Pancreas (tissue), 10 donors: ENCODE results near the gene CORT. TPM values are rescaled to one million over a fixed set of nuclear protein-coding genes. Genes with fewer than 3 reads are reported as not detected.
"Not testable (repeated sequence)": the region's sequence is repeated elsewhere in the genome, so short reads cannot be mapped to it uniquely, and the experiment has no call there.

Source experiments
- ATAC-seq, 4 donors: fragments of 200-7000 bp; cut with Tn5 transposase; one replicate each; pipeline versions ENCODE4 v1.8.0 to v1.9.1; 2020; ENCODE audit warnings: mild to moderate bottlenecking in 4 of 4, moderate library complexity in 4 of 4
- DNase-seq, 6 donors: peaks; one replicate each; pipeline ENCODE4 v3.0.0-alpha.2; 2020
- FAIRE-seq: peaks from 2 replicates; lab custom pipeline; 2012; peaks lifted over from hg19 to GRCh38; lab: Jason Lieb, UNC
- H3K27ac ChIP-seq, 4 donors: fragments of 200-600 bp; sonication (generic); 1 replicate in 3 of 4; 2 replicates in 1 of 4; pipeline versions ENCODE4 v1.5.0 to v1.8.0; 2020
- H3K27me3 ChIP-seq, 4 donors: fragments of 200-600 bp; one replicate each; pipeline ENCODE4 v1.8.0; 2021
- H3K36me3 ChIP-seq, 3 donors: fragments of 200-600 bp; sonication (generic) in 1 of 3; one replicate each; pipeline versions ENCODE4 v1.5.0 to v1.8.0; 2020 to 2021
- H3K4me1 ChIP-seq, 3 donors: fragments of 200-600 bp; one replicate each; pipeline ENCODE4 v1.8.0; 2021
- H3K4me3 ChIP-seq, 4 donors: fragments of 200-600 bp; sonication (generic) in 2 of 4; one replicate each; pipeline versions ENCODE4 v1.5.0 to v1.8.0; 2020 to 2021
- H3K9me3 ChIP-seq, 4 donors: fragments of 200-600 bp; one replicate each; pipeline ENCODE4 v1.8.0; 2021
- WGBS, 2 donors: extraction: QIAGEN DNeasy Blood & Tissue Kit; methylation state at CpG; one replicate each; pipeline ENCODE4 v1.1.7; 2013; 5-methylcytosine and 5-hydroxymethylcytosine counted together
- intact Hi-C, 3 donors: fragments of 100-400 bp; cut with DNase I; formaldehyde crosslinking; loops; one replicate each; pipeline versions ENCODE4 v1.11.1 to v1.14.2; 2022
- polyA plus RNA-seq, 2 donors: library from polyadenylated mRNA; stranded (reverse); fragments of 200-250 nt; gene quantifications; one replicate each; pipeline ENCODE4 v1.2.3, GENCODE V29; 2013
- total RNA-seq, 6 donors: library from RNA; stranded (reverse); fragmentation: NEBNext Ultra II Directional in 4 of 6; extraction: Animal tissue kit (Norgen Biotek cat#: 25700) in 4 of 6; gene quantifications; one replicate each; pipeline versions ENCODE4 v1.2.1 to v1.2.4, GENCODE V29; 2021 to 2023
- TF ChIP-seq, protein P1 (sequence below), 4 donors: fragments of 200-600 bp; sonication (generic) in 3 of 4; IDR thresholded peaks; one replicate each; pipeline versions ENCODE4 v1.5.0 to v1.8.0; 2021; ENCODE audit warnings: antibody characterized with exemption in 4 of 4
- donor health status: healthy with polysubstance abuse.
- donor health status: DM: no; HTN: no; CAD: no; lungs with moderate emphysema.
- donor health status: DM: no; HTN: no; CAD: no.
- donor health status: control.
- donor health status: control.
- donor health status: Bipolar disorder and iron deficiency.
- donor health status: DM: yes; HTN: yes; CAD: no.
- donor health status: DM: no; HTN: no; CAD: no.
- donor health status: DM: no; HTN: no; CAD: no.
- donor health status: DM: yes; HTN: yes; CAD: no.

The CORT gene
- total and polyA plus RNA-seq, 8 donors = 0.22 to 0.85 (median 0.34) TPM; not detected in 5

GRCh38 chr1:10415211-10415930 lies 34.5 kb upstream of the CORT start:
- H3K27me3 ChIP-seq = no peaks in the 10 kb centered on the region
- TF ChIP-seq, protein P1, sequence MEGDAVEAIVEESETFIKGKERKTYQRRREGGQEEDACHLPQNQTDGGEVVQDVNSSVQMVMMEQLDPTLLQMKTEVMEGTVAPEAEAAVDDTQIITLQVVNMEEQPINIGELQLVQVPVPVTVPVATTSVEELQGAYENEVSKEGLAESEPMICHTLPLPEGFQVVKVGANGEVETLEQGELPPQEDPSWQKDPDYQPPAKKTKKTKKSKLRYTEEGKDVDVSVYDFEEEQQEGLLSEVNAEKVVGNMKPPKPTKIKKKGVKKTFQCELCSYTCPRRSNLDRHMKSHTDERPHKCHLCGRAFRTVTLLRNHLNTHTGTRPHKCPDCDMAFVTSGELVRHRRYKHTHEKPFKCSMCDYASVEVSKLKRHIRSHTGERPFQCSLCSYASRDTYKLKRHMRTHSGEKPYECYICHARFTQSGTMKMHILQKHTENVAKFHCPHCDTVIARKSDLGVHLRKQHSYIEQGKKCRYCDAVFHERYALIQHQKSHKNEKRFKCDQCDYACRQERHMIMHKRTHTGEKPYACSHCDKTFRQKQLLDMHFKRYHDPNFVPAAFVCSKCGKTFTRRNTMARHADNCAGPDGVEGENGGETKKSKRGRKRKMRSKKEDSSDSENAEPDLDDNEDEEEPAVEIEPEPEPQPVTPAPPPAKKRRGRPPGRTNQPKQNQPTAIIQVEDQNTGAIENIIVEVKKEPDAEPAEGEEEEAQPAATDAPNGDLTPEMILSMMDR (IDR thresholded peaks at IDR 0.05) = no peak
- intact Hi-C loops = no loop called here
- DNase-seq = no peak
- 86 to 89% methylated on average over 6 of the region's 6 CpGs for WGBS, 2 donors
- H3K36me3 ChIP-seq = peaks cover 0 to 45% (median 25%) of the 10 kb centered on the region in 3 donors
- no peaks in the 10 kb centered on the region for H3K4me1 ChIP-seq
- H3K9me3 ChIP-seq = no peaks in the 10 kb centered on the region
- ATAC-seq = peak in 2 of 4 donors; percentile 77 to 85
- no peak overlapping the region for H3K4me3 ChIP-seq
- H3K27ac ChIP-seq = peak overlapping the region in 1 of 4 donors; percentile 9
- FAIRE-seq = no peak

- intact Hi-C loops = not testable (repeated sequence)
- 95 to 100% methylated on average over 1 of the region's 1 CpG for WGBS, 2 donors
Measured at GRCh38 chr1:10415967-10416366, 33.9 kb upstream of the CORT start.

DNA sequence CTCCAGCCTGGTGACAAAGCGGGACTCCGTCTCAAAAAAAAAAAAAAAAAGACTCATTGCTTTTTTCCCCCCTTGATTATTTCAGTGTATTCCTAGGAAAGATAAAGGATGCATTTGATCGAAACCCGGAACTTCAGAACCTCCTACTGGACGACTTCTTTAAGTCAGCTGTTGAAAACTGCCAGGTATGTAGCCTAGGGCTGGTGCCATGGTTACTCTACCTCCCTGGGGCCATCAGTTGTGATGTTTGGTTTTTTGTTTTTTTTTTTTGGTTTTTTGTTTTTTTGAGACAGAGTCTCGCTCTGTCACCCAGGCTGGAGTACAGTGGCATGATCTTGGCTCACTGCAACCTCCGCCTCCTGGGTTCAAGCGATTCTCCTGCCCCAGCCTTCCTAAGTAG lies 31.1 kb upstream of the CORT start:
- H3K4me1 ChIP-seq, H3K9me3 ChIP-seq, ATAC-seq, H3K4me3 ChIP-seq, FAIRE-seq, DNase-seq, intact Hi-C loops, H3K27me3 ChIP-seq, H3K27ac ChIP-seq: not testable (repeated sequence)
- peaks cover 0 to 28% (median 10%) of the 10 kb centered on the region in 3 donors for H3K36me3 ChIP-seq
- WGBS, 2 donors = 90 to 95% methylated on average over 8 of the region's 8 CpGs

More at GRCh38 chr1:10415967-10416366, 33.9 kb upstream of the CORT start:
- not testable (repeated sequence) for FAIRE-seq, H3K27ac ChIP-seq, H3K4me3 ChIP-seq, H3K27me3 ChIP-seq, H3K4me1 ChIP-seq, ATAC-seq, H3K9me3 ChIP-seq, DNase-seq
- peaks cover 0 to 45% (median 25%) of the 10 kb centered on the region in 3 donors for H3K36me3 ChIP-seq

GRCh38 chr1:10419351-10419750 lies 30.5 kb upstream of the CORT start:
- no peak for DNase-seq
- Histone ChIP-seq H3K4me3 (no peak overlapping the region), H3K9me3 (no peaks in the 10 kb centered on the region), H3K36me3 (peaks cover 0 to 23% (median 10%) of the 10 kb centered on the region in 3 donors), H3K4me1 (no peaks in the 10 kb centered on the region), H3K27ac (no peak overlapping the region), H3K27me3 (no peaks in the 10 kb centered on the region)
- FAIRE-seq = no peak
- peak in 1 of 4 donors; percentile 8 for ATAC-seq
- TF ChIP-seq, protein P1 (IDR thresholded peaks at IDR 0.05) = no peak
- intact Hi-C loops = no loop called here
- WGBS, 2 donors = 88 to 89% methylated on average over 15 of the region's 15 CpGs

DNA sequence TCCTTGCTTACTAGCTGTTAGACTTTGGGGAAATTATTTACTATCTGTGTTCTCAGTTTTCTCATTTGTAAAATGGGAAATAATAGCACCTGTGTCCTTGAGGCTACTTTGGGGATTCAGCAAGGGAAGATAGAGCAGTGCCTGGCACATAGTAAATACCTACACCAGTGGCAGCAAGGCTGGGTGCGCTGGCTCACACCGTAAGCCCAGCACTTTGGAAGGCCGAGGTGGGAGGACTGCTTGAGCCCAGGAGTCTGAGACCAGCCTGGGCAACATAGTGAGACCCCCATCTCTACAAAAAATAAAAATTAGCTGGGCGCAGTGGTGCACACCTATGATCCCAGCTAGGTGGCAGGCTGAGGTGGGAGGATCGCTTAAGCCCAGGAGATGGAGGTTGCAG lies 28.2 kb upstream of the CORT start:
- intact Hi-C loops = no loop called here
- ATAC-seq = no peak
- peaks cover 0 to 13% (median 10%) of the 10 kb centered on the region in 3 donors for H3K36me3 ChIP-seq

More for the DNA sequence above, 28.2 kb upstream of the CORT start:
- H3K27me3 ChIP-seq = no peaks in the 10 kb centered on the region
- no peak overlapping the region for H3K4me3 ChIP-seq
- H3K4me1 ChIP-seq = no peaks in the 10 kb centered on the region
- TF ChIP-seq, protein P1 (IDR thresholded peaks at IDR 0.05) = no peak
- DNase-seq (no peak), FAIRE-seq (no peak)
- WGBS, 2 donors = 91% methylated on average over 5 of the region's 5 CpGs
- H3K27ac ChIP-seq = no peak overlapping the region
- no peaks in the 10 kb centered on the region for H3K9me3 ChIP-seq
